ENCODE data around the gene PSPH. TPM values are rescaled to one million over a fixed set of nuclear protein-coding genes. Genes with fewer than 3 reads are reported as not detected.
"Not testable (repeated sequence)": the region's sequence is repeated elsewhere in the genome, so short reads cannot be mapped to it uniquely, and the experiment has no call there.

Gene PSPH
- 24.8 TPM for polyA plus RNA-seq (2012; ENCODE audit: insufficient read depth, insufficient read length, low read depth)

GRCh38 chr7:56051339-56052191, at the start of gene PSPH, which contains the start of gene CCT6A:
TSS of gene PSPH (minus strand) at chr7:56051444. CDS start at chr7:56021212, 30,232 bp downstream.
TSS of gene CCT6A (plus strand) at chr7:56051765. CDS start at chr7:56051849, 84 bp downstream.
- TF ChIP-seq, protein P1, sequence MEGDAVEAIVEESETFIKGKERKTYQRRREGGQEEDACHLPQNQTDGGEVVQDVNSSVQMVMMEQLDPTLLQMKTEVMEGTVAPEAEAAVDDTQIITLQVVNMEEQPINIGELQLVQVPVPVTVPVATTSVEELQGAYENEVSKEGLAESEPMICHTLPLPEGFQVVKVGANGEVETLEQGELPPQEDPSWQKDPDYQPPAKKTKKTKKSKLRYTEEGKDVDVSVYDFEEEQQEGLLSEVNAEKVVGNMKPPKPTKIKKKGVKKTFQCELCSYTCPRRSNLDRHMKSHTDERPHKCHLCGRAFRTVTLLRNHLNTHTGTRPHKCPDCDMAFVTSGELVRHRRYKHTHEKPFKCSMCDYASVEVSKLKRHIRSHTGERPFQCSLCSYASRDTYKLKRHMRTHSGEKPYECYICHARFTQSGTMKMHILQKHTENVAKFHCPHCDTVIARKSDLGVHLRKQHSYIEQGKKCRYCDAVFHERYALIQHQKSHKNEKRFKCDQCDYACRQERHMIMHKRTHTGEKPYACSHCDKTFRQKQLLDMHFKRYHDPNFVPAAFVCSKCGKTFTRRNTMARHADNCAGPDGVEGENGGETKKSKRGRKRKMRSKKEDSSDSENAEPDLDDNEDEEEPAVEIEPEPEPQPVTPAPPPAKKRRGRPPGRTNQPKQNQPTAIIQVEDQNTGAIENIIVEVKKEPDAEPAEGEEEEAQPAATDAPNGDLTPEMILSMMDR (IDR thresholded peaks at IDR 0.05; ENCODE audit: low read depth, low read length) = no peak
- peak; percentile 98 for DNase-seq
- H3K27me3 ChIP-seq = no peaks in the 10 kb centered on the region
- peak within 1 kb of the TSS; percentile 89 for H3K4me3 ChIP-seq (ENCODE audit: low read depth, low read length)
- H3K9me3 ChIP-seq = no peaks in the 10 kb centered on the region
- peaks cover 45% of the 10 kb centered on the region for H3K36me3 ChIP-seq
- H3K4me1 ChIP-seq = no peaks in the 10 kb centered on the region

GRCh38 chr7:56099653-56100052, 48.4 kb upstream of the PSPH start:
- no peaks in the 10 kb centered on the region for H3K27me3 ChIP-seq
- TF ChIP-seq, protein P1 (IDR thresholded peaks at IDR 0.05; ENCODE audit: low read depth, low read length) = no peak
- no peaks in the 10 kb centered on the region for H3K9me3 ChIP-seq
- peaks cover 52% of the 10 kb centered on the region for H3K36me3 ChIP-seq
- no peak for DNase-seq
- H3K4me1 ChIP-seq = no peaks in the 10 kb centered on the region
- H3K4me3 ChIP-seq (ENCODE audit: low read depth, low read length) = no peak overlapping the region

GRCh38 chr7:56098187-56099008, 47.2 kb upstream of the PSPH start:
- not testable (repeated sequence) for DNase-seq; H3K9me3 ChIP-seq; H3K4me3 ChIP-seq (ENCODE audit: low read depth, low read length); H3K27me3 ChIP-seq; H3K4me1 ChIP-seq
- H3K36me3 ChIP-seq = peaks cover 43% of the 10 kb centered on the region

DNA sequence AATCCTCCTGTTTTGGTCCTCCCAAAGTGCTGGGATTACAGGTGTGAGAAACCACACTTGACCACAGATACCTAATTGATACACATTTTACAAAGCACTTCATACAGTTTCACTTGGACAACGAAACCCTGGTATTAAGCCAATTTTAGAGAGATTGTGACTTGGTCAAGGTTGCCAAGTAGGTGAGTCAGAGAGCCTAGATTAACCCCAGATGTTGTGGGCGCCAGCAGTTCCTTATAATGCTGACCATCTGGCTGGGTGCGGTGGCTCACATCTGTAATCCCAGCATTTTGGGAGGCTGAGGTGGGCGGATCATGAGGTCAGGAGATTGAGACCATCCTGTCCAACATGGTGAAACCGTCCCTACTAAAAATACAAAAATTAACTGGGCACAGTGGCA, 46.5 kb upstream of the PSPH start:
- Histone ChIP-seq H3K9me3 (no peaks in the 10 kb centered on the region), H3K36me3 (peaks cover 36% of the 10 kb centered on the region), H3K27me3 (no peaks in the 10 kb centered on the region), H3K4me1 (no peaks in the 10 kb centered on the region; the same call in 1 of the 2 replicates), H3K4me3 (ENCODE audit: low read depth, low read length) (no peak overlapping the region)
- peak; percentile 16 for DNase-seq
- TF ChIP-seq, protein P1 (IDR thresholded peaks at IDR 0.05; ENCODE audit: low read depth, low read length) = no peak

DNA sequence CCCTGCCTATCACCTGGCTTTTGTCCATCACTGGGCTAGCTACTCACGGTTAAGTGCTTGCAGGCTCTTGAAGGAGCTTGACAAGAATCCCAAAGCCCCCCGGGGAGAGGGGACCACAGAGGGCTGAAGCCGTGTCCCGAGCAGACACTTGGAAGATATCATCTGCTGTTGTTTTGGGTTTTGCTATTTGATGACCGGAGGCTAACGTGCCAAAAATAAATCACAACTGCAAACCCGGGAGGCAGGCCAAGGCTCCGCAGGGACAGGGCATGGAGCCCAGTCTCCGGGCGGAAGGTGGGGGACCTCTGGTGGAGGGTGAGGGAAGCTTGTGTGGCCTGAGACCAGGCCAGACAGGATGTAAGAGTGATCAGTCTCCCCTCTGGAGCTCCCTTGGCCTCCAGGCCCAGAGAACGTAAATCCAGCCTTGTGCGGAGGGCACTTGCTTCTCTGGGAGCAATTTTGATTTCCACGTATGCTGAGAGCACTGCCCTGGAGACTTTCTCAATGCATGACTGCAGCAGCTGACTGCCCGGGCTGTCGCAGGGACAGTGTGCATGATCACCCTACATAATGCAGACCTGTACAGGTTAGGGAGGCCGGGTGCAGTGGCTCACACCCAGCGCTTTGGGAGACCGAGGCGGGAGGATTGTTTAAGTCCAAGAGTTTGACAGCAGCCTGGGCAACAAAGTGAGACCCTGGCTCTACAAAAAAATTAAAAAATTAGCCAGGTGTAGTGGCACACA, 41.7 kb upstream of the PSPH start, which contains the start of gene PHKG1:
Gene PHKG1 (minus strand): TSS at position 164 of the 743 bp plus-strand sequence. CDS start 4,011 bp downstream, outside the sequence.
- DNase-seq = peak; percentile 76
- Histone ChIP-seq H3K36me3 (no peaks in the 10 kb centered on the region), H3K4me1 (no peaks in the 10 kb centered on the region; the same call in 1 of the 2 replicates), H3K4me3 (ENCODE audit: low read depth, low read length) (no peak within 1 kb of the TSS), H3K27me3 (no peaks in the 10 kb centered on the region), H3K9me3 (no peaks in the 10 kb centered on the region)
- TF ChIP-seq, protein P1 (IDR thresholded peaks at IDR 0.05; ENCODE audit: low read depth, low read length) = peak; percentile 60

DNA sequence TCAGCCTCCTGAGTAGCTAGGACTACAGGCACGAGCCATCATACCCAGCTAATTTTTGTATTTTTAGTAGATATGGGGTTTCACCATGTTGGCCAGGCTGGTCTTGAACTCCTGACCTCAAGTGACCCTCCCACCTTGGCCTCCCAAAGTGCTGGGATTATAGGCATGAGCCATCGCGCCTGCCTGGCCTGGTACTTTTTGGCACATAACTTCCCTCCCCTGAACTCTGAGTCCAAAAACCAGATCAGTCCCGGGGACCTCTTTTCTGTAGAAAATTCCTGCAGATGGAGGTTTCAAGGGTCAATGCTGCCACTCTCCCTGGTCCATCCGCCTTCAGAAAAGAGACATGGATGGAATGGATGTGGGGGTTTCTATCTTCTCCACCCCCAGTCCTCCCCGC, 41.1 kb upstream of the PSPH start:
- H3K4me3 ChIP-seq (ENCODE audit: low read depth, low read length); DNase-seq; H3K4me1 ChIP-seq: not testable (repeated sequence)

More for the DNA sequence above, 41.1 kb upstream of the PSPH start:
- H3K36me3 ChIP-seq, H3K9me3 ChIP-seq, H3K27me3 ChIP-seq: not testable (repeated sequence)

Measured in BE2C (cell line).